Neural progenitor cell (in vitro differentiated cells): ENCODE data around the gene OR4K14.

ENCODE experiments used
- EZH2 ChIP-seq: fragments of 200-600 bp; sonication (generic); IDR thresholded peaks from 2 replicates; pipeline ENCODE4 v1.6.1; 2017; ENCODE audit warnings: antibody characterized with exemption, mild to moderate bottlenecking, moderate library complexity
- EZH2phosphoT487 ChIP-seq: fragments of 200-600 bp; sonication (generic); IDR thresholded peaks from 2 replicates; pipeline ENCODE4 v1.6.1; 2017; ENCODE audit warnings: antibody characterized with exemption
- TF ChIP-seq, protein P1 (sequence below): fragments of 200-600 bp; sonication (generic); IDR thresholded peaks from 2 replicates; pipeline ENCODE4 v1.5.1; 2017; ENCODE audit warnings: antibody characterized with exemption, mild to moderate bottlenecking

DNA sequence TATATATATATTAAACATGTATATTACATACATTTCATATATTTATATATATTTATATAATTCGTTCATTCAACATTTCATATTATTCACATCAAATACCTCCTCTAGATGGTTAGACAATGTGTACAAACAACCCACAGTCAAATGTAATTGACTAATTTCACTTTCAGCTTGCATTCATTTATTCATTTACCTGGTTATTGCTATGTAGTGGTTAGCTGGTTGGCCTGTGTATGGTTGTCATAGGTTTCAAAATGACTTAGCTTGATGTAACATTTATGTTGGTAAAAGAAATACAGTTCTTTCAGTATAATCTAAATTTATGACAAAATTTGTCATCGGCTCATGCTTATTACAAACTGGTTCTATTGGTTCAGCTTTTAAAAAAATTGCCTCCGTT is 16.3 kb upstream of the OR4K14 start:
- TF ChIP-seq, protein P1, sequence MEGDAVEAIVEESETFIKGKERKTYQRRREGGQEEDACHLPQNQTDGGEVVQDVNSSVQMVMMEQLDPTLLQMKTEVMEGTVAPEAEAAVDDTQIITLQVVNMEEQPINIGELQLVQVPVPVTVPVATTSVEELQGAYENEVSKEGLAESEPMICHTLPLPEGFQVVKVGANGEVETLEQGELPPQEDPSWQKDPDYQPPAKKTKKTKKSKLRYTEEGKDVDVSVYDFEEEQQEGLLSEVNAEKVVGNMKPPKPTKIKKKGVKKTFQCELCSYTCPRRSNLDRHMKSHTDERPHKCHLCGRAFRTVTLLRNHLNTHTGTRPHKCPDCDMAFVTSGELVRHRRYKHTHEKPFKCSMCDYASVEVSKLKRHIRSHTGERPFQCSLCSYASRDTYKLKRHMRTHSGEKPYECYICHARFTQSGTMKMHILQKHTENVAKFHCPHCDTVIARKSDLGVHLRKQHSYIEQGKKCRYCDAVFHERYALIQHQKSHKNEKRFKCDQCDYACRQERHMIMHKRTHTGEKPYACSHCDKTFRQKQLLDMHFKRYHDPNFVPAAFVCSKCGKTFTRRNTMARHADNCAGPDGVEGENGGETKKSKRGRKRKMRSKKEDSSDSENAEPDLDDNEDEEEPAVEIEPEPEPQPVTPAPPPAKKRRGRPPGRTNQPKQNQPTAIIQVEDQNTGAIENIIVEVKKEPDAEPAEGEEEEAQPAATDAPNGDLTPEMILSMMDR: no peak
- TF ChIP-seq EZH2phosphoT487 (no peak), EZH2 (no peak)
